HG03432 (cell line): Measurements from ENCODE around the gene ARHGAP35.
"Not testable (repeated sequence)": the region's sequence is repeated elsewhere in the genome, so short reads cannot be mapped to it uniquely, and the experiment has no call there.

Experiments used
- ATAC-seq: cut with Tn5 transposase; IDR thresholded peaks from one replicate; pipeline ENCODE4 v1.9.1; 2021; ENCODE audit warnings: mild to moderate bottlenecking, moderate library complexity; ENCODE audit not compliant: unreplicated experiment

Gene ARHGAP35

DNA sequence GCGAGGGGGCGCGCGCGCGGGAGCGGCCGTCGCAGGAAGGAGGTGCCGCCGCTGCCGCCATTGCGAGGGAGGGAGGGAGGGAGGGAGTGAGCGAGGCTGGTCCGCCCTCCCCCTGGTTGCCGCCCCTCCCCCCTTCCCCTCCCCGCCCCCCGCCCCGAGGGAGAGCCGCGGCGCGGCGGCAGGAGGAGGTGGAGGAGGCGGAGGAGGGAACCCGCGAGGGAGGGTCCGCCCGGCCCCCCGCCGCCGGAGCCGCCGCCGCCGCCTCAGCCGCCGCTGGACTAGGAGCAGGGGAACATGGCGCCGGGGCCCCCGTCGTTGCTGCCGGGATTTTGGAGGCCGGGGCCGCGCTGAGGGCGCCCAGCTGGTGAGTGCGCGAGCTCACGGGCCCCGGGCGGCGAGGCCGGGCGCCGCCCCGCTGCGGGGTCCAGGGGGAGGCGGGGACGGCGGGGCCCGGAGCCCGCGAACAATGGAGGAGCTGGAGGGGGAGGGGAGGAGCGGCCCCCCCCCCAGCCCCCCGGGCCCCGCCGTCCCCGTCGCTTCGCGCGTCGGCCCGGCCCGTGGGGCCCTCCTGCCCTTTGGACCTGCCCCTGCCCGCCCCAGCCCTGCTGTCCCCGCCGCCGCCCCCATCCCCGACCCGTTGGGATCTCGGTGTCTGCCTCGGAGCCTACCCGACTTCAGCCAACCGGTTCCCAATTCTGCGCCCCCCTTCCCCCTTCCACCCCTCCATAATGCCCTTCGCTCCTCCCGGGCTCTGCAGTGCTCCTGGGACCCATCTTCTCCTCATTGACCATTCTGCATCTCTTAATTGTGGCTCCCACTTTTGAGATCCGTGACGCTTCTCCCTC lies at the start of gene ARHGAP35:
Gene ARHGAP35 (plus strand): TSS at position 152 of the 845 bp plus-strand sequence. CDS start 57,679 bp downstream, outside the sequence.
- ATAC-seq: peak; percentile 10

- no peak for ATAC-seq
Observed at GRCh38 chr19:46812977-46813838, 47.6 kb upstream of the ARHGAP35 start.

DNA sequence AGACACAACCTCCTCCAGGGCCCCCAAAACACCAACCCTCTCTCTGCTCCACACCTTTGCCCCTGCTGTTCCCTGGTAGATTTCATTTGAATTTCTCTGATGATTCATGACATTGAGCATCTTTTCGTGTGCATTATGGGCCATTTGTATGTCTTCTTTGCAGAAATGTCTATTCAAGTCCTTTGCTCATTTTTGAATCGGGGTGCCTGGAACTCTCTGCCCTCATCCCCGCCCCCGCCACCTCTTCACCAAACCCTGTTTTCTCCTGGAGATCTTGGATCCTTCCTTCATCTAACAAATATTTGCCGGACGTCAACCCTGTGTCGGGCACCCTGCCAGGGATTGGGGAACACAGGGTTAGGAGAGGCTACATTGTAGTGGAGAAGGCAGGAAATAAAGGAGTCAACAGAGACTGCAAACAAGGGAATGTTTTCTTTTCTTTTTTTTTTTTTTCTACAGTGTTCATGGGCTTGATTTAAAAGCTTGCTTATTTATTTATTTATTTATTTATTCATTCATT lies 46.9 kb upstream of the ARHGAP35 start:
- no peak for ATAC-seq

GRCh38 chr19:46815833-46816627 lies 44.8 kb upstream of the ARHGAP35 start:
- no peak for ATAC-seq

DNA sequence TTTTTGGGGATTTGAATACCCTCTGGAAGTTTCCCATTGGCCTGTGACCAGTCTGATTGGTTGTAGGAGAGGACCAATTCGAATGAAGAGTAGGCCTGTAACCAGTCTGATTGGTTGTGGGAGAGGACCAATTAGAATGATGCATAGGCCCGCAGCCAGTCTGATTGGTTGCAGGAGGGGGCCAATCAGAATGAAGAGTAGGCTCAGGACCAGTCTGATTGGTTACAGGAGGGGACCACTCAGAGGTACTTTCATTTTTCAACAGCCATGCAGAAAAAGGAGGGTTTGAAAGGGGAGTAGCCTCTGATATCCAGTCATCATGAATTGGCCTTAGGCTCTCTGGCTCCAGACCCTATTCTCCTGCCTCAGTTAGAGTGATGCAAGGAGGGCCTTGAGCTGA lies 42.0 kb upstream of the ARHGAP35 start:
- ATAC-seq: no peak

- ATAC-seq: peak; percentile 52
Observed at GRCh38 chr19:46821512-46822409, 39.0 kb upstream of the ARHGAP35 start.

DNA sequence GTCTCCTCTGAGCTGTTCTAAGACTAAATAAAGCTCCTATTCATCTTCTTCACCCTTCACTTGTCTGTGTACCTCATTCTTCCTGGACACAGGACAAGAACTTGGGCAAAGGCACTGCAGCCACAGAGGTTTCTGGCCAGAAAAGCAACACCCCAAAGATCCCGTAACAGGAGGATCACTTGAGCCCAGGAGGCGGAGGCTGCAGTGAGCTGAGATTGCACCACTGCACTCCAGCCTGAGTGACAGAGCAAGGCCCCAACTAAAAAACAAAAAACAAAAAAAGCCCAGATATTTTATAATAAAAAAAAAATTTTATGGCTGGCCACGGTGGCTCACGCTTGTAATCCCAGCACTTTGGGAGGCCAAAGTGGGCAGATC lies 38.4 kb upstream of the ARHGAP35 start:
- ATAC-seq: not testable (repeated sequence)

GRCh38 chr19:46823049-46823448 lies 37.7 kb upstream of the ARHGAP35 start:
- no peak for ATAC-seq

DNA sequence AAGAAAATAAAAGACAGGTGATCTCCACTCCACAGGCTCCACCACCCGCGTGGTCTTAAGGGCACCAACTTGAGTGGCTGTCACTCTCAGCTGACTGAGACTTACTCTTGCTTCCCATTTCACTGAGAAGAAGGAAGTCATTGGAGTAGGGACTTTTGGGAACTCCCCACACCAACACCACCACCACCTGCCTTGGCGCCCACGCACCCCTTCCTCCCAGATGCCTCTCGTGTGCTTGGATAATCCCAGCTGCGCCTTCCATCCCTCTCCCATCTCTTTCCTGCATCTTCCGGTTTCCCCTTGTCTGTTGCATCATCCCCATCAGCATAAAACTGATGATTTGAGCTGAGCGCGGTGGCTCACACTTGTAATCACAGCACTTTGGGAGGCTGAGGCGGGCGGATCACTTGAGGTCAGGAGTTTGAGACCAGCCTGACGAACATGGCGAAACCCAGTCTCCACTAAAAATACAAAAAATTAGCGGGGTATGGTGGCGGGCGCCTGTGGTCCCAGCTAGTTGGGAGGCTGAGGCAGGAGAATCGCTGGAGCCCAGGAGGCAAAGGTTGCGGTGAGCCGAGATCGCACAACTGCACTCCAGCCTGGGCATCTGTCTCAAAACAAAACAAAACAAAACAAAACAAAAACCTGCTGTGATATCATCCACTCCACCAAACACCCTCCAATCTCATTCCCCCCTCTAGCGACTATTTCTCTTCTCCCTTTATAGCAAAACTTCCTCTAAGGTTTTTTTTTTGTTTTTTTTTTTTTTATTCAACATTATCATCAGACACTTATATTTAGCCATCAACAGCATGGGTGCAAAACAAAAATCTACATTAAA lies 35.7 kb upstream of the ARHGAP35 start:
- no peak for ATAC-seq

DNA sequence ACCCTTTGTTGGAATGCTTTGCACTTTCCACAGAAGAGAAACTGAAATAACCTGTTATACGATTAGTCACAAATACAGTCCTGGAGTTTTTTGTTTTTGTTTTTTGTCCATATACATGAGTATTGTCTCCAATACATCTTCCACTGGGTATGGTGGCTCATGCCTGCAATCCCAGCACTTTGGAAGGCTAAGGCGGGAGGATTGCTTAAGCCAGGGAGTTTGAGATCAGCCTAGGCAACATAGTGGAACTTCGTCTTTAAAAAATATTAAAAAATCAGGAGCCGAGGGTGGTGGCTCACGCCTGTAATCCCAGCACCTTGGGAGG lies 35.1 kb upstream of the ARHGAP35 start:
- ATAC-seq: no peak

DNA sequence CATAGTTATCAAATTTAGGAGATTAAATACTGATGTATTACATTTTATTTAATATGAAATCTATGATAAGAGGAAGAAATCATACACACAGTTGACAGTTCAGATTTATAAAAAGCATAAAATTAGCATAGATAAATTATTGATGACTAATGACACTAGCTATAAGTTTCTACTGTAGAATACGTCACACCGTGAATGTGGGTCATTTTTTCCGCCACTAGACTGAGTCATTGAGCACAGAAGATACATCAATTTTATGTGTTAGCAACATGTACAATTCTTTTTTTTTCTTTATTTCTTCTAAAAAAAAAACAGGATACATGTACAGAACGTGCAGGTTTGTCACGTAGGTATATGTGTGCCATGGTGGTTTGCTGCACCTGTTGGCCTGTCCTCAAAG lies 32.3 kb upstream of the ARHGAP35 start:
- no peak for ATAC-seq

DNA sequence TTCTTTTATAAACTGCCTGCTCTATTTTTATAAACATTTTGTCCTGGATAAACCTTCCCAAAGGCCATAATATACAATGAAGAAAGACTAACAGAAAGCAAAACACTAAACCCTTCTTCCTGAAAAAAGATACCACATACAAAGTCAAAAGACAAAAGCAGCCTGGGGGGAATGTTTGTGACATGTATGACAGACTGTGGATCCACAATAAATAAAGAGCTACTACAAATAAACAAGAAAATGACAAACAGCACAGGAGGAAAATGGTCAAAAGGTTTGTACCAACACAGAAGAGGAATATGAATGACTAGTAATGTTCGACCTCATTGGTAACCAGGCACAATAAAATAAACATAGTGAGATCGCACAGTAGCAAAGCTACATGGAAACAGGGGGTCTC lies 29.9 kb upstream of the ARHGAP35 start:
- no peak for ATAC-seq

DNA sequence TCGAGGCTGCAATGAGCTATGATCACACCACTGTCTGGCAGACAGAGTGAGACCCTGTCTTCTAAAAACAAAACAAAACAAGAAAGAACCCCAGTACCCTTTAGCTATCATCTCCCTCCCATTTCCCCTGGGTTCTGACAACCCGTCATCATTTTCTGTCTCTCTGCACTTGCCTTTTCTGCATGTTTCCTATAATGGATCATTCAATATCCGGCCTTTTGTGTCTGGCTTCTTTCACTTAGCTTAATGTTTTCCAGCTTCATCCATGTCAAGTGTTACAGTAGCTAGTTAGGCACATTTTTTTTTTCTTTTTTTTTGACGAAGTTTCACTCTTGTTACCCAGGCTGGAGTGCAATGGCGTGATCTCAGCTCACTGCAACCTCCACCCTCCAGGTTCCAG lies 26.7 kb upstream of the ARHGAP35 start:
- ATAC-seq: no peak

GRCh38 chr19:46834984-46835383 lies 25.8 kb upstream of the ARHGAP35 start:
- no peak for ATAC-seq

DNA sequence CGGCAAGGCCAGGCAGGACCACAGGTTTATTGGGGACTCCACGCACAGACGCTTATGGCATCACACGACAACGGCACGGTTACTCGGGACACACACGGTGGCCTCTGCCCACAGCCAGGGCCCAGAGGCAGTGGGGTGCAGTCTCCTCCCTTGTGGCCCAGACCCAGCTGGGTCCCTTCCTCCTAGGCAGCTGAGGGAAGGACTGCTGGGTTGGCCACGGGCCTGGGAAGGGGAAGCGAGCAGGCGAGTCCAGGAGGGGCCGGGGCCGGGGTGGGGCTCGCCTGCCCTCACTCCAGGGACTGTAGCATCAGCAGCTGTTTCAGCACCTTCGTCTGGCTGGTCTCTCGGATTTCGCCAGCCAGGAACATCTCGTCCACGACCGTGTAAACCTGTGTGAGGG lies 22.6 kb upstream of the ARHGAP35 start:
- ATAC-seq: no peak

- no peak for ATAC-seq
Observed at GRCh38 chr19:46839752-46840497, 20.9 kb upstream of the ARHGAP35 start.

GRCh38 chr19:46840498-46840942 lies 20.3 kb upstream of the ARHGAP35 start:
- no peak for ATAC-seq

- no peak for ATAC-seq
Observed at GRCh38 chr19:46841458-46842083, 19.2 kb upstream of the ARHGAP35 start.
